ENCODE measurements around the gene CAMK1D.
"Not testable (repeated sequence)": the region's sequence is repeated elsewhere in the genome, so short reads cannot be mapped to it uniquely, and the experiment has no call there.

CAMK1D gene

GRCh38 chr10:12327074-12327473, 22.3 kb upstream of the CAMK1D start:
- Histone ChIP-seq H3K4me3 (ENCODE audit: low read length in 2 of 2) (no peak overlapping the region), H3K36me3 (ENCODE audit: control insufficient read depth in 2 of 2, insufficient read depth in 2 of 2, low read length in 2 of 2) (no peaks in the 10 kb centered on the region), H3K27ac (ENCODE audit: low read length) (no peak overlapping the region), H3K27me3 (ENCODE audit: control insufficient read depth in 1 of 2, insufficient read depth in 2 of 2, low read length in 2 of 2) (no peaks in the 10 kb centered on the region), H3K9me3 (ENCODE audit: control insufficient read depth in 2 of 2, low read length in 2 of 2) (no peaks in the 10 kb centered on the region), H3K9ac (ENCODE audit: low read length in 2 of 2) (no peak overlapping the region), H3K4me1 (ENCODE audit: control insufficient read depth, insufficient read depth, low read length) (no peaks in the 10 kb centered on the region)

GRCh38 chr10:12327476-12327875, 21.9 kb upstream of the CAMK1D start:
- H3K4me1 ChIP-seq (ENCODE audit: control insufficient read depth, insufficient read depth, low read length), result no peaks in the 10 kb centered on the region
- no peak overlapping the region for H3K4me3 ChIP-seq (ENCODE audit: low read length in 2 of 2)
- no peak overlapping the region for H3K27ac ChIP-seq (ENCODE audit: low read length)
- no peaks in the 10 kb centered on the region for H3K9me3 ChIP-seq (ENCODE audit: control insufficient read depth in 2 of 2, low read length in 2 of 2)
- H3K9ac ChIP-seq (ENCODE audit: low read length in 2 of 2), result no peak overlapping the region
- no peaks in the 10 kb centered on the region for H3K36me3 ChIP-seq (ENCODE audit: control insufficient read depth in 2 of 2, insufficient read depth in 2 of 2, low read length in 2 of 2)
- H3K27me3 ChIP-seq (ENCODE audit: control insufficient read depth in 1 of 2, insufficient read depth in 2 of 2, low read length in 2 of 2), result no peaks in the 10 kb centered on the region

- not testable (repeated sequence) for H3K27ac ChIP-seq (ENCODE audit: low read length); H3K4me3 ChIP-seq (ENCODE audit: low read length in 2 of 2); H3K9me3 ChIP-seq (ENCODE audit: control insufficient read depth in 2 of 2, low read length in 2 of 2); H3K36me3 ChIP-seq (ENCODE audit: control insufficient read depth in 2 of 2, insufficient read depth in 2 of 2, low read length in 2 of 2); H3K4me1 ChIP-seq (ENCODE audit: control insufficient read depth, insufficient read depth, low read length); H3K27me3 ChIP-seq (ENCODE audit: control insufficient read depth in 1 of 2, insufficient read depth in 2 of 2, low read length in 2 of 2); H3K9ac ChIP-seq (ENCODE audit: low read length in 2 of 2)
These were observed 21.0 kb upstream of the CAMK1D start for GRCh38 chr10:12328312-12328711.

- peak overlapping the region in 1 of 2 donors; percentile 58 for H3K9ac ChIP-seq (ENCODE audit: low read length in 2 of 2)
- peak overlapping the region; percentile 78 for H3K27ac ChIP-seq (ENCODE audit: low read length)
- H3K4me1 ChIP-seq (ENCODE audit: control insufficient read depth, insufficient read depth, low read length), result peaks cover 20% of the 10 kb centered on the region
These were observed 16.6 kb upstream of the CAMK1D start for GRCh38 chr10:12332572-12333379.

GRCh38 chr10:12333380-12334185, 15.8 kb upstream of the CAMK1D start:
- Histone ChIP-seq H3K4me1 (ENCODE audit: control insufficient read depth, insufficient read depth, low read length) (peaks cover 23% of the 10 kb centered on the region), H3K27ac (ENCODE audit: low read length) (peak overlapping the region; percentile 78), H3K9ac (ENCODE audit: low read length in 2 of 2) (peak overlapping the region in 1 of 2 donors; percentile 58), H3K27me3 (ENCODE audit: control insufficient read depth in 1 of 2, insufficient read depth in 2 of 2, low read length in 2 of 2) (no peaks in the 10 kb centered on the region), H3K9me3 (ENCODE audit: control insufficient read depth in 2 of 2, low read length in 2 of 2) (no peaks in the 10 kb centered on the region), H3K4me3 (ENCODE audit: low read length in 2 of 2) (peak overlapping the region in 1 of 2 donors; percentile 35), H3K36me3 (ENCODE audit: control insufficient read depth in 2 of 2, insufficient read depth in 2 of 2, low read length in 2 of 2) (no peaks in the 10 kb centered on the region)

More at GRCh38 chr10:12332572-12333379, 16.6 kb upstream of the CAMK1D start:
- H3K27me3 ChIP-seq (ENCODE audit: control insufficient read depth in 1 of 2, insufficient read depth in 2 of 2, low read length in 2 of 2), result no peaks in the 10 kb centered on the region
- no peaks in the 10 kb centered on the region for H3K36me3 ChIP-seq (ENCODE audit: control insufficient read depth in 2 of 2, insufficient read depth in 2 of 2, low read length in 2 of 2)
- H3K9me3 ChIP-seq (ENCODE audit: control insufficient read depth in 2 of 2, low read length in 2 of 2), result no peaks in the 10 kb centered on the region
- H3K4me3 ChIP-seq (ENCODE audit: low read length in 2 of 2), result peak overlapping the region in 1 of 2 donors; percentile 35

GRCh38 chr10:12334186-12334530, 15.2 kb upstream of the CAMK1D start:
- Histone ChIP-seq H3K4me1 (ENCODE audit: control insufficient read depth, insufficient read depth, low read length) (peaks cover 23% of the 10 kb centered on the region), H3K27ac (ENCODE audit: low read length) (peak overlapping the region; percentile 78), H3K4me3 (ENCODE audit: low read length in 2 of 2) (peak overlapping the region in 1 of 2 donors; percentile 35), H3K9ac (ENCODE audit: low read length in 2 of 2) (no peak overlapping the region), H3K9me3 (ENCODE audit: control insufficient read depth in 2 of 2, low read length in 2 of 2) (no peaks in the 10 kb centered on the region), H3K27me3 (ENCODE audit: control insufficient read depth in 1 of 2, insufficient read depth in 2 of 2, low read length in 2 of 2) (no peaks in the 10 kb centered on the region), H3K36me3 (ENCODE audit: control insufficient read depth in 2 of 2, insufficient read depth in 2 of 2, low read length in 2 of 2) (no peaks in the 10 kb centered on the region)

GRCh38 chr10:12335169-12335568, 14.2 kb upstream of the CAMK1D start:
- H3K27me3 ChIP-seq (ENCODE audit: control insufficient read depth in 1 of 2, insufficient read depth in 2 of 2, low read length in 2 of 2); H3K9me3 ChIP-seq (ENCODE audit: control insufficient read depth in 2 of 2, low read length in 2 of 2); H3K27ac ChIP-seq (ENCODE audit: low read length); H3K4me3 ChIP-seq (ENCODE audit: low read length in 2 of 2); H3K36me3 ChIP-seq (ENCODE audit: control insufficient read depth in 2 of 2, insufficient read depth in 2 of 2, low read length in 2 of 2); H3K9ac ChIP-seq (ENCODE audit: low read length in 2 of 2): not testable (repeated sequence)
- H3K4me1 ChIP-seq (ENCODE audit: control insufficient read depth, insufficient read depth, low read length), result peaks cover 23% of the 10 kb centered on the region

- H3K9ac ChIP-seq (ENCODE audit: low read length in 2 of 2), result peak overlapping the region in 1 of 2 donors; percentile 27
- H3K27me3 ChIP-seq (ENCODE audit: control insufficient read depth in 1 of 2, insufficient read depth in 2 of 2, low read length in 2 of 2), result no peaks in the 10 kb centered on the region
- peak overlapping the region; percentile 46 for H3K27ac ChIP-seq (ENCODE audit: low read length)
- no peaks in the 10 kb centered on the region for H3K36me3 ChIP-seq (ENCODE audit: control insufficient read depth in 2 of 2, insufficient read depth in 2 of 2, low read length in 2 of 2)
- H3K4me3 ChIP-seq (ENCODE audit: low read length in 2 of 2), result no peak overlapping the region
- no peaks in the 10 kb centered on the region for H3K9me3 ChIP-seq (ENCODE audit: control insufficient read depth in 2 of 2, low read length in 2 of 2)
- peaks cover 23% of the 10 kb centered on the region for H3K4me1 ChIP-seq (ENCODE audit: control insufficient read depth, insufficient read depth, low read length)
These were observed 11.6 kb upstream of the CAMK1D start for GRCh38 chr10:12337453-12338372.

- Histone ChIP-seq H3K4me3 (ENCODE audit: low read length in 2 of 2) (no peak overlapping the region), H3K27ac (ENCODE audit: low read length) (no peak overlapping the region), H3K27me3 (ENCODE audit: control insufficient read depth in 1 of 2, insufficient read depth in 2 of 2, low read length in 2 of 2) (no peaks in the 10 kb centered on the region), H3K9ac (ENCODE audit: low read length in 2 of 2) (no peak overlapping the region), H3K36me3 (ENCODE audit: control insufficient read depth in 2 of 2, insufficient read depth in 2 of 2, low read length in 2 of 2) (no peaks in the 10 kb centered on the region), H3K4me1 (ENCODE audit: control insufficient read depth, insufficient read depth, low read length) (peaks cover 11% of the 10 kb centered on the region), H3K9me3 (ENCODE audit: control insufficient read depth in 2 of 2, low read length in 2 of 2) (no peaks in the 10 kb centered on the region)
These were observed 10.4 kb upstream of the CAMK1D start for GRCh38 chr10:12338981-12339380.

GRCh38 chr10:12340371-12340770, 9.0 kb upstream of the CAMK1D start:
- H3K9me3 ChIP-seq (ENCODE audit: control insufficient read depth in 2 of 2, low read length in 2 of 2), result no peaks in the 10 kb centered on the region

More at GRCh38 chr10:12340371-12340770, 9.0 kb upstream of the CAMK1D start:
- peaks cover 11% of the 10 kb centered on the region for H3K4me1 ChIP-seq (ENCODE audit: control insufficient read depth, insufficient read depth, low read length)
- H3K4me3 ChIP-seq (ENCODE audit: low read length in 2 of 2), result no peak overlapping the region
- no peaks in the 10 kb centered on the region for H3K36me3 ChIP-seq (ENCODE audit: control insufficient read depth in 2 of 2, insufficient read depth in 2 of 2, low read length in 2 of 2)
- H3K9ac ChIP-seq (ENCODE audit: low read length in 2 of 2), result no peak overlapping the region
- H3K27ac ChIP-seq (ENCODE audit: low read length), result no peak overlapping the region
- no peaks in the 10 kb centered on the region for H3K27me3 ChIP-seq (ENCODE audit: control insufficient read depth in 1 of 2, insufficient read depth in 2 of 2, low read length in 2 of 2)

Data from stomach smooth muscle (tissue), 2 donors.